Measurements from ENCODE around the gene LMNTD1.

DNA sequence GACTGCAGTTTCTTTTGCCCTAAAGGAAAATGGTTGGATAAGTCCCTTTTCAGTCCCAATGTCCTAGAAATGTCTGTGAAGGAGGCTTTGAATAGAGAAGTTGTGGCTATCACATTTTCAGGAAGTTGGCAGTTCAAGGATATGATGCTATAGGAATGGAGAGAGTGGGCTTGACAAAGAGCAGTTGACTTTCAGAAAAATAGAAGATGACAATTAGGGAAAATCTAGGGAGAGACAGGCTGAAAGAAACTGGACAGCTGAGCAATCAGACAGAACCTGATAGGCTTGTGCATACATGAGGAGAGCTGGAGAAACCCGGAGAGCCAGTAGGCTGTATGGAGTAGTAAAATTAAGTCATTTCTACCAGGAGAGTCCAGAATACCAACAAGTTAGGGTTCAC is 50.5 kb downstream of the LMNTD1 start:
- TF ChIP-seq RAD21 (IDR thresholded peaks at IDR 0.05; ENCODE audit: low read length) (no peak), CEBPB (IDR thresholded peaks at IDR 0.05; ENCODE audit: low read depth, low read length) (no peak), RFX5 (IDR thresholded peaks at IDR 0.05; ENCODE audit: low read depth, low read length) (no peak), RCOR1 (IDR thresholded peaks at IDR 0.05; ENCODE audit: insufficient replicate concordance, low read length) (no peak), POLR2A (IDR thresholded peaks at IDR 0.05; ENCODE audit: low read depth, low read length) (no peak)
- TF ChIP-seq, protein P1, sequence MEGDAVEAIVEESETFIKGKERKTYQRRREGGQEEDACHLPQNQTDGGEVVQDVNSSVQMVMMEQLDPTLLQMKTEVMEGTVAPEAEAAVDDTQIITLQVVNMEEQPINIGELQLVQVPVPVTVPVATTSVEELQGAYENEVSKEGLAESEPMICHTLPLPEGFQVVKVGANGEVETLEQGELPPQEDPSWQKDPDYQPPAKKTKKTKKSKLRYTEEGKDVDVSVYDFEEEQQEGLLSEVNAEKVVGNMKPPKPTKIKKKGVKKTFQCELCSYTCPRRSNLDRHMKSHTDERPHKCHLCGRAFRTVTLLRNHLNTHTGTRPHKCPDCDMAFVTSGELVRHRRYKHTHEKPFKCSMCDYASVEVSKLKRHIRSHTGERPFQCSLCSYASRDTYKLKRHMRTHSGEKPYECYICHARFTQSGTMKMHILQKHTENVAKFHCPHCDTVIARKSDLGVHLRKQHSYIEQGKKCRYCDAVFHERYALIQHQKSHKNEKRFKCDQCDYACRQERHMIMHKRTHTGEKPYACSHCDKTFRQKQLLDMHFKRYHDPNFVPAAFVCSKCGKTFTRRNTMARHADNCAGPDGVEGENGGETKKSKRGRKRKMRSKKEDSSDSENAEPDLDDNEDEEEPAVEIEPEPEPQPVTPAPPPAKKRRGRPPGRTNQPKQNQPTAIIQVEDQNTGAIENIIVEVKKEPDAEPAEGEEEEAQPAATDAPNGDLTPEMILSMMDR (conservative IDR thresholded peaks at IDR 0.05; ENCODE audit: low read depth, low read length): no peak
- TF ChIP-seq, protein P2, sequence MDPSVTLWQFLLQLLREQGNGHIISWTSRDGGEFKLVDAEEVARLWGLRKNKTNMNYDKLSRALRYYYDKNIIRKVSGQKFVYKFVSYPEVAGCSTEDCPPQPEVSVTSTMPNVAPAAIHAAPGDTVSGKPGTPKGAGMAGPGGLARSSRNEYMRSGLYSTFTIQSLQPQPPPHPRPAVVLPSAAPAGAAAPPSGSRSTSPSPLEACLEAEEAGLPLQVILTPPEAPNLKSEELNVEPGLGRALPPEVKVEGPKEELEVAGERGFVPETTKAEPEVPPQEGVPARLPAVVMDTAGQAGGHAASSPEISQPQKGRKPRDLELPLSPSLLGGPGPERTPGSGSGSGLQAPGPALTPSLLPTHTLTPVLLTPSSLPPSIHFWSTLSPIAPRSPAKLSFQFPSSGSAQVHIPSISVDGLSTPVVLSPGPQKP (IDR thresholded peaks at IDR 0.05; ENCODE audit: borderline replicate concordance, low read depth, low read length): no peak
- TF ChIP-seq, protein P3, sequence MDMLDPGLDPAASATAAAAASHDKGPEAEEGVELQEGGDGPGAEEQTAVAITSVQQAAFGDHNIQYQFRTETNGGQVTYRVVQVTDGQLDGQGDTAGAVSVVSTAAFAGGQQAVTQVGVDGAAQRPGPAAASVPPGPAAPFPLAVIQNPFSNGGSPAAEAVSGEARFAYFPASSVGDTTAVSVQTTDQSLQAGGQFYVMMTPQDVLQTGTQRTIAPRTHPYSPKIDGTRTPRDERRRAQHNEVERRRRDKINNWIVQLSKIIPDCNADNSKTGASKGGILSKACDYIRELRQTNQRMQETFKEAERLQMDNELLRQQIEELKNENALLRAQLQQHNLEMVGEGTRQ (IDR thresholded peaks at IDR 0.05; ENCODE audit: low read depth, low read length): no peak

All from IMR-90 (cell line).